Measurements from ENCODE around the gene SMIM44.

GRCh38 chr19:3470500-3471128, 12.6 kb downstream of the SMIM44 start:
- TF ChIP-seq POLR2A (IDR thresholded peaks at IDR 0.05; ENCODE audit: low read depth, low read length) (no peak), TAF1 (IDR thresholded peaks at IDR 0.05; ENCODE audit: borderline replicate concordance, low read depth, low read length) (no peak)
